T47D (cell line): ENCODE results near the gene DSTN.

Experiments used
- DNase-seq, 2 experiments: peaks; one replicate each; pipeline versions ENCODE4 v3.0.0 to v3.0.0-alpha.2; 2011 to 2012; ENCODE audit warnings: low read depth in 1 of 2, low spot score in 1 of 2
- JUND ChIP-seq: IDR thresholded peaks from 2 replicates; pipeline ENCODE4 v1.6.1; 2012; ENCODE audit warnings: low read depth
- in situ Hi-C: cut with HindIII; loops from 2 replicates; pipeline ENCODE4 v1.10.0; 2016; ENCODE audit warnings: low sequenced_read_pairs, low pct_unique_long_range_greater_than_20kb

Gene DSTN

GRCh38 chr20:17636523-17637412 is 66.9 kb downstream of the DSTN start:
- in situ Hi-C loops = no loop called here
- no peak for DNase-seq
- no peak for TF ChIP-seq JUND

DNA sequence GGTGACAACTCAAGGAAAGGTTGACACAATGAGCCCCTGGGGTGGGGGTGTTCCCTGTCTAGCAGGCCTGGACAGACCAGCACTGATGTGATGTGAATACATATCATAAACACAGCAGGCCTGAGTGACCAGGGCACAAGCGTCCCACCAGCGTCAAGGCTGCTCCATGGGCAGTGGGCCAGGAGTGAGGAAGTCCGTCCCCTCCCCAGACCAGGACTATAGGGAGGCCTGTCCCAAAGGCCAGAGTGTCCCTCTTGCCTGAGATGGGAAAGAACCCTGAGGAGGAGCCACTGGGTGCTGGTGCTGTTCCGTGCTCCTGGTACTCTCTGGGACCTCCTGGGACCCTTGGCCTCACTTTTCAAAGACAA is 67.5 kb downstream of the DSTN start:
- in situ Hi-C loops = no loop called here
- TF ChIP-seq JUND = no peak
- DNase-seq = no peak

- no peak for DNase-seq
- no peak for TF ChIP-seq JUND
- in situ Hi-C loops = no loop called here
These were observed 68.2 kb downstream of the DSTN start for GRCh38 chr20:17637985-17638640.

DNA sequence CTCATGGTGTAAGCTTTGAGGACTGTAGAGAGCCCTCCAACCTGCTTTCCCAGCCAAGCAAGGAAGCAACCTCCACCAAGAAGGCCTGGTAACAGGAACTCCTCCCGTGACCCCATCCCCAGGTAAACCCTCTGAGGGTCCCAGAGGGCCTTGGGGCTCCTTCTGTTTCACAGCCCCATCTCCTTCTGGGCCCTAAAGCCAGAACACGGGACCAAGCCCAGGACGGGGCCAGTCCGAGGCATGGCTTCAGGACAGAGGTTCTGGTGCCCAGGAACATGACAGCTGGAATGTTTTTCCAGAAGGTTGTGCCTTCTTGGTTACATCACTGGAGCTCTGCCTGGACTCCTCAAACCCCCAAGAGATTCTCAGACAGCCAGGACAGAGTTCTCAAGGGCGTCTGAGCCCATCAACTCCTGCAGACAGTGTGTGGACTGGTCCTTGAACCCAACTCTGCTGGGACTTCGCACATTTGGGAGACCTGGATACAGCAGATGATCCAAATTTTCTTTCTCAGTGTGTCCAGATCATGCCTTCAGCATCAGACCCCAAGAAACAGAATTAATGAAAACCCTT is 69.0 kb downstream of the DSTN start:
- no peak for TF ChIP-seq JUND
- no peak for DNase-seq
- in situ Hi-C loops = no loop called here

DNA sequence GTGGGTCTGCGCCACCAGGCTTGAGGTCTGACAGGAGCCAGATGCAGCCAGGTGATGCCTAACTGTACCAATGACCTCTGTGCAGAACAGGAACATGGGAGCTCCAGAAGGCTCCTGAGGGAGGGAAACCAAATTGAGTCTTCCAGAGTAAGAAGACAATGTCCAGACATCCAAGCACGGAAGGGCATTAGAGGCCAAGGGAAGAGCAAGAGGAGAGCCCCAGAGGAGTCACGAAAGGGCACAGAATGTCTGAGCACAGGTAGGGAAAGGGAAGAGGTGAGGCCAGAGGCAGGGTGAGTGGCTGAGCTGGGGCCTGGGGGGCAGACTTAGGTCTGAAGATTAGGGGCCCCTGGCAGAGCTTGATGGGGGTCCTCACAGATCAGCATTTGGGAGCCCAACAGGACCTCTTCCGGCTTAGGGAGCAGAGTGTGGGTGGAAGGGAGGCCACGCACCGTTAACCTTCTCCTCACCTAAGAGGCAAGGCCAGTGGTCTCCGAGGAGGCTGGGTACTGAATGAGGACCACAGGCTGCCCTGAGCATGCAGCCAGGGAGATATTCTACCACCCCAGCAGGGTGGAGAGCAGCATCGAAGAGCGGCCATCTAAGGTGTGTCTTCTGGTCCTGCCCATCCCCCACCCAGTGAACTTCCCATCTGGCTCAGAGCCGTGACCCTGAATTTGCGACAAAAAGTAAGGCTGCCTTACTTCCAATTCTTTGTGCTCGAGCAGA is 70.4 kb downstream of the DSTN start:
- no peak for TF ChIP-seq JUND
- DNase-seq = no peak
- in situ Hi-C loops = no loop called here

DNA sequence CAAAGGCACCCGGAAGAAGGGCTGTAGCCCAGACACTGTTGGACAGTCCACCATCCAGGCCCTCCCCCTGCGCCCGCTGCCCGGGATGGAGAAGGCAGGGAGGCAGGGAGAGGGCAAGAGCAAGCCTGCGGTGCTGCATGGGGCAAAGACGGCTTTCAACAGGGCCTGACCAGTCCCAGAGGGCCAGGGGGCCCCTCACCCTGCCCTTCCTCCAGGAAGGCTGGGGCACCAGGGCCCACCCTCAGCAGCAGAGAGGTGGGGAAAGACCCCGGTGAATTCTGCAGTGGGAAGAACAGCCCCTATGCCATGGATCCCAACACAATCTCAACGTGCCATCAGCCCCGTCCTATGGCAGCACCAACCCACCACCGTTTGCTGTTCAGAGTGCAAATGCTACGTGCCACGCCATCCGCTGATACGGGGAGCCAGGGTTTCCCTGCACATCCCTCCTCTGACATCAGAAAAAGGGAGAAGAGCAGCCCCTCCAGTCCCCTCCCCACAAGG is 71.1 kb downstream of the DSTN start:
- no peak for DNase-seq
- no peak for TF ChIP-seq JUND
- in situ Hi-C loops = no loop called here

DNA sequence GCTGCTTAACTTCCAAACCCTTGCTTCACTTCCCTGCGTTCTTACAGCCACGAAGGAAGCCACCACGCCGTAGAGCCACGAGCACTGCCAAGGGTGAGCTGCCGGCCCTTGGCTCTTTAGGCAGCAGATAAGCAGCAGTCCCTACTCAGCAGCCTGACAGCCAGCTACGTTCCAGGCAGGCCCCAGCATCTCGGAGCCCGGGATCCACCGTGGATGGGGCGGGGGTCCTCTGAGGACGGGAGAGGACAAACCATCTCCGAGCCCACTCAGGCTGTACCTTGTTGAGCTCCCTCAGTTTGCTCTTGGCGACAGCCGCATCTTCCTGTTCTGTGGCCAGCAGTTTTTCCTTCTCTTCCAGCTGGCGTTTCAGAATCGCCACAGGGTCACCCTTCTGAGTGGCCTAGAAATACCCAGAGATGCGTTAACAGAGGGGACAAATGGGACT is 71.7 kb downstream of the DSTN start:
- TF ChIP-seq JUND = no peak
- DNase-seq = no peak
- in situ Hi-C loops = no loop called here

DNA sequence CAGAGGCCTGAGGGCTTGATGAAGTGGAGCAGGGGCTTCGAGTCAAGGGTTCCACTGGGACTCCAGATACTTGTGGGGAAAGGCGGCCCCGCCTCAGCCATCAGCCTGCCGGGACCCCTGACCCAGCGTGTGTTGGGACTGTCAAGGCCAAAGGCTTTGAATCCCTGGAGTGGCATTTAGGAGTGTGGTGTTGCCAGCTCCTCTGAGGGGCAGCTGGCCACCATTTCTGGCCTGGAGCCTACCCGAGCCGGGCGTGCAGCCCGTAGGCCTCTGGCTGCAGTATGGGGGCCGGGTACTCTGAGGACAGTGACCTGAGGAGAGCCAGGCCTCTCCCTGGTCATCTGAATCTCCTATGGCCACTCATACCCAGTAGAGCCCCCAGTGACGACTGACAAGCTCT is 72.1 kb downstream of the DSTN start:
- TF ChIP-seq JUND = no peak
- in situ Hi-C loops = no loop called here
- DNase-seq = no peak

DNA sequence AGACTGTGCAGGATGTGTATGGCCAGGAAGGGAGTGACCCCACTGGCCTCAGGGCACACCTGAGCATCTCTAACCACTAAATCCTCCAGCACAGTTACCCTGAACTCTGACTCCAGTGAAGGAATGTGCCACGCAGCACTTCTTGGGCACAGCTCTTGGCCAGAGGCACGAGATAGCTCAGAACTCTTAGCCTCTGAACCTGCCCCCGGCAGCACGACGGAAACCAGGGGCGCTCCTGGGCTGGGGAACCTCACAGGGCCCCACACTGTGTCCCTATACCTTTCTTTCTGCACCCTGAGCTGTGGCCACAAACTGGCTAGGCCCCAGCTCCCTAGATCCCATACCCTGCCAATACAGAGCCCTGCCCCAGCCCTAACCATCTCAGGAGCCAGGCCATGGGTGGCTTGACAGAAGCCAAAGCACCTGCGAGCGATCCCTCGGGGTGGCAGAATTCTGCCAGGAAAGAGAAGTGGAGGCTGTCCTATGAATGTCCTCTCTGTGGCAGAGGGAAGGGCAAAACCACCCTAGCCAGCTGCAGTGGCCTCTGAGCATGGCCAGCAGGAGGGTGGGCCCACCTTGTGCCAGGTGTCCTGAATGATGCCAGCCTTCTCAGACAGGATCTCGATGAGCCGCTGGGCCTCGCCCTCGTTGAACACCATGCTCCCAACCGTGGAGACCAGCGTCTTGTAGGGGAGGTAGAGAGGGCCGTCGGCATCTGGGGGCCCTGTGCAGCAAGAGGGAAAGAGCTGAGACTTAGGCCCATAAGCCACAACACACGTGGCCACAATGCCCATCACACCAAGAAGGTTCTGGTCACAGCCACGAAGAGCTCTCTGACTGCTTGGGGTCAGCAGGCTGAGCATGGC is 72.8 kb downstream of the DSTN start:
- DNase-seq = no peak
- in situ Hi-C loops = no loop called here
- no peak for TF ChIP-seq JUND

GRCh38 chr20:17643531-17644188 is 73.8 kb downstream of the DSTN start:
- TF ChIP-seq JUND = no peak
- in situ Hi-C loops = no loop called here
- DNase-seq = no peak

DNA sequence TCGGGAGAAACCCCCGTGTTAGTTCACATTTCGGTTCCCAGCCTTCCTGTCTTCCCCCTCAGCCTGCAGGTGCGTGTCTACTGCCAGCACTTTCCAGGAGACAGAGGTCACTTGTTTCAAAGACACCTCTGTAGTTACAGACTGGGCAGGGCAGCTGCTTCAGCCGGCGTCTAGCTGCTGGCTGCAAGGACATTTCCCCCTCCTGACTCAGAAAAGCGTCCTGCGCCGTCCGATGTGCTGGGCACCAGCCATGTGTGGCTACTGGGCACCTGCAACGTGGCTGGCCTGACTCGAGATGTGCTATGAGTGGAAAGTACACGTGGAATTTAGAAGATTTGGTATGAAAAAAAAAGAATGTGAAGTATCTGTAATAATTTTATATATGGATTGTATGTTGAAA is 74.6 kb downstream of the DSTN start:
- DNase-seq = no peak
- in situ Hi-C loops = no loop called here
- no peak for TF ChIP-seq JUND
